MM.1S (cell line): Measurements from ENCODE around the gene C10orf143.

Source experiments
- CTCF ChIP-seq: fragments of 300-600 bp; sonication (generic); IDR thresholded peaks from 2 replicates; pipeline ENCODE4 v1.5.1; 2016; ENCODE audit warnings: antibody characterized with exemption, low read length, mixed read lengths
- EZH2 ChIP-seq: fragments of 300-600 bp; sonication (generic); optimal IDR thresholded peaks from 2 replicates; pipeline ENCODE3; 2017; ENCODE audit warnings: low read depth, mild to moderate bottlenecking, antibody characterized with exemption, low read length, mixed read lengths
- EZH2phosphoT487 ChIP-seq: fragments of 300-600 bp; sonication (generic); IDR thresholded peaks from 2 replicates; pipeline ENCODE4 v1.6.1; 2018; ENCODE audit warnings: antibody characterized with exemption, low read length

- TF ChIP-seq EZH2: no peak
- TF ChIP-seq CTCF: no peak
- no peak for TF ChIP-seq EZH2phosphoT487
These were observed 58.4 kb downstream of the C10orf143 start for GRCh38 chr10:130052193-130052592.
